HS-27A (cell line): Measurements from ENCODE around the gene EVI2B.
"Not testable (repeated sequence)": the region's sequence is repeated elsewhere in the genome, so short reads cannot be mapped to it uniquely, and the experiment has no call there.

Experiments
- DNase-seq: peaks from one replicate; pipeline ENCODE4 v3.0.0-alpha.2; 2012; ENCODE audit warnings: low read depth, missing footprints

Gene EVI2B

GRCh38 chr17:31310886-31311285, 3.0 kb downstream of the EVI2B start:
- DNase-seq: no peak

- no peak for DNase-seq
These were observed 3.6 kb downstream of the EVI2B start for GRCh38 chr17:31310260-31310659.

GRCh38 chr17:31309556-31309955, 4.3 kb downstream of the EVI2B start:
- DNase-seq: no peak

- DNase-seq: no peak
These were observed 5.2 kb downstream of the EVI2B start for GRCh38 chr17:31308372-31309334.

GRCh38 chr17:31307640-31308039, 6.2 kb downstream of the EVI2B start:
- no peak for DNase-seq

GRCh38 chr17:31299624-31300023, 14.2 kb downstream of the EVI2B start:
- no peak for DNase-seq

- no peak for DNase-seq
These were observed 16.8 kb downstream of the EVI2B start, which contains the start of gene OMG for GRCh38 chr17:31297090-31297489. OMG (minus strand) TSS chr17:31297239; CDS start chr17:31296331, 908 bp downstream.

- DNase-seq: no peak
These were observed 17.7 kb downstream of the EVI2B start for GRCh38 chr17:31296142-31296541.

- DNase-seq: no peak
These were observed 18.4 kb downstream of the EVI2B start for GRCh38 chr17:31295489-31295871.

- DNase-seq: no peak
These were observed 18.9 kb downstream of the EVI2B start for GRCh38 chr17:31294820-31295488.

GRCh38 chr17:31294231-31294630, 19.6 kb downstream of the EVI2B start:
- DNase-seq: no peak

GRCh38 chr17:31293581-31293980, 20.3 kb downstream of the EVI2B start:
- DNase-seq: no peak

GRCh38 chr17:31291820-31292219, 22.0 kb downstream of the EVI2B start:
- DNase-seq: no peak

GRCh38 chr17:31289790-31290189, 24.1 kb downstream of the EVI2B start:
- no peak for DNase-seq

- DNase-seq: not testable (repeated sequence)
These were observed 25.9 kb downstream of the EVI2B start for GRCh38 chr17:31287932-31288331.

- no peak for DNase-seq
These were observed 27.3 kb downstream of the EVI2B start for GRCh38 chr17:31286587-31286986.

- no peak for DNase-seq
These were observed 30.0 kb downstream of the EVI2B start for GRCh38 chr17:31283841-31284240.

GRCh38 chr17:31281061-31281460, 32.8 kb downstream of the EVI2B start:
- no peak for DNase-seq

GRCh38 chr17:31279401-31279800, 34.5 kb downstream of the EVI2B start:
- no peak for DNase-seq

- DNase-seq: no peak
These were observed 38.7 kb downstream of the EVI2B start for GRCh38 chr17:31275116-31275515.

- no peak for DNase-seq
These were observed 39.6 kb downstream of the EVI2B start for GRCh38 chr17:31274252-31274651.

- no peak for DNase-seq
These were observed 40.3 kb downstream of the EVI2B start for GRCh38 chr17:31273516-31273915.

- no peak for DNase-seq
These were observed 41.1 kb downstream of the EVI2B start for GRCh38 chr17:31272803-31273202.
